IPS DF 6.9 (cell line): ENCODE results near the gene RFC2.

Experiments used
- DNase-seq: peaks from one replicate; pipeline ENCODE4 v3.0.0-alpha.2; 2013; ENCODE audit warnings: low read depth, low spot score
- H3K27ac ChIP-seq: one replicate; pipeline ENCODE4 v1.5.1; 2013; ENCODE audit warnings: low read length, control low read depth
- H3K27me3 ChIP-seq: 2 replicates; pipeline ENCODE4 v1.6.1; 2013; ENCODE audit warnings: mild to moderate bottlenecking, low read length; ENCODE audit not compliant: control insufficient read depth, insufficient read depth
- H3K36me3 ChIP-seq: 2 replicates; pipeline ENCODE4 v1.6.1; 2013; ENCODE audit warnings: low read length; ENCODE audit not compliant: control insufficient read depth, insufficient read depth
- H3K4me1 ChIP-seq: 2 replicates; pipeline ENCODE4 v1.6.1; 2013; ENCODE audit warnings: low read length; ENCODE audit not compliant: control insufficient read depth, insufficient read depth
- H3K4me3 ChIP-seq: 2 replicates; pipeline ENCODE4 v1.5.1; 2013; ENCODE audit warnings: mild to moderate bottlenecking, low read length
- H3K9me3 ChIP-seq: 2 replicates; pipeline ENCODE4 v1.6.1; 2013; ENCODE audit warnings: low read length, inconsistent platforms; ENCODE audit not compliant: control insufficient read depth, insufficient read depth
- WGBS: extraction: QIAGEN DNeasy Blood & Tissue Kit; methylation state at CpG from one replicate; pipeline ENCODE4 v1.1.7; 2013; ENCODE audit warnings: mixed read lengths, missing lambda C conversion rate; ENCODE audit not compliant: insufficient read length, insufficient coverage; 5-methylcytosine and 5-hydroxymethylcytosine counted together

Gene RFC2

GRCh38 chr7:74254129-74254857 is at the start of gene RFC2:
TSS of gene RFC2 (minus strand) at chr7:74254399. CDS start at chr7:74254383, 16 bp downstream.
- Histone ChIP-seq H3K27me3 (no peaks in the 10 kb centered on the region), H3K4me3 (peak within 1 kb of the TSS; percentile 85), H3K9me3 (no peaks in the 10 kb centered on the region), H3K36me3 (peaks cover 13% of the 10 kb centered on the region; the same call in 1 of the 2 replicates), H3K27ac (no peak within 1 kb of the TSS), H3K4me1 (no peaks in the 10 kb centered on the region)
- no CpG with 5 or more reads among the region's 75 CpGs for WGBS
- DNase-seq, result peak; percentile 89

- no peak for DNase-seq
- no peak overlapping the region for H3K4me3 ChIP-seq
- H3K27ac ChIP-seq, result no peak overlapping the region
- no peaks in the 10 kb centered on the region; the same call in 1 of the 2 replicates for H3K4me1 ChIP-seq
- WGBS, result no CpG with 5 or more reads among the region's 10 CpGs
- H3K9me3 ChIP-seq, result no peaks in the 10 kb centered on the region
- H3K36me3 ChIP-seq, result no peaks in the 10 kb centered on the region
- no peaks in the 10 kb centered on the region for H3K27me3 ChIP-seq
Measured at GRCh38 chr7:74302745-74303221, 48.6 kb upstream of the RFC2 start.

DNA sequence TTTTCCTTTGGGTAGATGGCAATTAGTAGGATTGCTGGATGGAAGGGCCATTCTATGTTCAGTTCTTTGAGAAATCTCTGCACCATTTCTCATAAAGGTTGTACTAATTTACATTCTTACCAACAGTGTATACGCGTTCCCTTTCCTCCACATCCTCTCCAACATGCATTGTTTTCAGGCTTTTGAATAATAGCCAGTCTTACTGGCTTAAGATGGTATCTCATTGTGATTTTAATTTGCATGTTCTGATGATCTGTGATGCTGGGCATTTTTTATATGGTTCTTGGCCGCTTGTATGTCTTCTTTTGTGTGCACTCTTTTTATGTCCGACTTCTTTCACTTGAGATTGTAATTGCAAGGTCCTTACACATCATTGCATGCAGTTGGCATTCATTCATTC is 46.7 kb upstream of the RFC2 start:
- no peak for DNase-seq
- no CpG with 5 or more reads among the region's 4 CpGs for WGBS
- Histone ChIP-seq H3K4me1 (no peaks in the 10 kb centered on the region), H3K36me3 (no peaks in the 10 kb centered on the region), H3K27me3 (no peaks in the 10 kb centered on the region), H3K4me3 (no peak overlapping the region), H3K27ac (no peak overlapping the region), H3K9me3 (no peaks in the 10 kb centered on the region)

DNA sequence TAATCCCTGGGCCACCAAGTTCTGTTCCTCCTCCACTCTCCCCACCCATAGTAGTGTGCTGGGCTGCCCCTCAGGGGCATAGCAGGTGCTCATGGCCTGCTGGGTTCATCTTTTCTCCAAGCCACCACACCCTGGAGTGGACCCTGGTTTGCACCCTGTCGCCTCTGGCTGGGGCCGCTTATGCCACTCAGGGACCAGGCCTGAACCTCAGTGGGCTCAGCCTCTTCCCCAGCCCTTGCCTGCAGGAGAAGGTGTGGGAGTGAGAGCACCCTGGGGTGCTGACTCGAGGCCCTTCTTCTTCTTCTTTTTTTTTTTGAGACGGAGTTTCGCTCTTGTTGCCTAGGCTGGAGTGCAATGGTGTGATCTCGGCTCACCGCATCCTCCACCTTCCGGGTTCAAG is 45.2 kb upstream of the RFC2 start:
- Histone ChIP-seq H3K9me3 (no peaks in the 10 kb centered on the region), H3K4me3 (no peak overlapping the region), H3K27ac (no peak overlapping the region), H3K27me3 (no peaks in the 10 kb centered on the region), H3K4me1 (0 out of 2 replicates have a peak, but pooled peaks cover 2% of the 10 kb centered on the region), H3K36me3 (no peaks in the 10 kb centered on the region)
- no CpG with 5 or more reads among the region's 8 CpGs for WGBS
- DNase-seq, result no peak

DNA sequence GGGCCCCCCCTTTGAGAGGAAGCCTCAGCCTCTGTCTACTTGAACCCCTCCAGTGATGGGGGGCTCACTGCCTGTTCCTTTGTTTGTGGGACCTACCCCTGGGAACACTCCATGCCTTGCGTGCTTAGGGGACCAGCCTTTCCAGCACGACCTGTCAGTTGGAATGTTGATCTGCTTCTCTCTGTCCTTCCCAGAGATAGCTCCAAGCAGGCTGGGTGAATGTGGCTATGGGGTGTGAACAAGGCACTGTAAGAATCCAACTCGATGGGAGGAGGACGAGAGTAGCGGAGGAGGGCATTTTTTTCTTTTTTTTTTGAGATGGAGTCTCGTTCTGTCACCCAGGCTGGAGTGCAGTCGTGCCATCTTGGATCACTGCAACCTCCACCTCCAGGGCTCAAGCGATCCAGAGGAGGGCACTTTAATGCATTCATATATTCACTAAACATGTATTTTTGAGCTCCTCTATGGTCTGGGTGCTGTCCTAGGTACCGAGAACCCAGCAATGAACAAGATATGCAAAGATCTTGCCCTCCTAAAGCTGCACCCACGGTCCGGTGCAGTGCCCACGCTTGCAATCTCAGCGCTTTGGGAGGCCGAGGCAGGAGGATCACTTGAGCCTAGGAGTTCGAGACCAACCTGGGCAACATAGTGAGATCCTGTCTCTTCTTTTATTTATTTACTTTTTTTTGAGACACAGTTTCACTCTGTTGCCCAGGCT is 43.5 kb upstream of the RFC2 start:
- Histone ChIP-seq H3K9me3 (no peaks in the 10 kb centered on the region), H3K27me3 (no peaks in the 10 kb centered on the region), H3K27ac (no peak overlapping the region), H3K4me1 (peaks cover 5% of the 10 kb centered on the region; the same call in 1 of the 2 replicates), H3K36me3 (no peaks in the 10 kb centered on the region), H3K4me3 (no peak overlapping the region)
- no CpG with 5 or more reads among the region's 15 CpGs for WGBS
- DNase-seq, result no peak

- no peak for DNase-seq
- H3K36me3 ChIP-seq, result no peaks in the 10 kb centered on the region
- H3K27ac ChIP-seq, result no peak overlapping the region
- no peaks in the 10 kb centered on the region for H3K9me3 ChIP-seq
- WGBS, result no CpG with 5 or more reads among the region's 17 CpGs
- no peak overlapping the region for H3K4me3 ChIP-seq
- peaks cover 5% of the 10 kb centered on the region; the same call in 1 of the 2 replicates for H3K4me1 ChIP-seq
- no peaks in the 10 kb centered on the region for H3K27me3 ChIP-seq
Measured at GRCh38 chr7:74294191-74294998, 40.2 kb upstream of the RFC2 start.

GRCh38 chr7:74293577-74293908 is 39.3 kb upstream of the RFC2 start:
- Histone ChIP-seq H3K4me3 (no peak overlapping the region), H3K4me1 (peaks cover 5% of the 10 kb centered on the region; the same call in 1 of the 2 replicates), H3K36me3 (no peaks in the 10 kb centered on the region), H3K27me3 (no peaks in the 10 kb centered on the region), H3K9me3 (no peaks in the 10 kb centered on the region), H3K27ac (no peak overlapping the region)
- DNase-seq, result no peak
- WGBS, result no CpG with 5 or more reads among the region's 4 CpGs

- no peak overlapping the region for H3K4me3 ChIP-seq
- no peaks in the 10 kb centered on the region for H3K36me3 ChIP-seq
- H3K27me3 ChIP-seq, result no peaks in the 10 kb centered on the region
- no peaks in the 10 kb centered on the region for H3K9me3 ChIP-seq
- no peak for DNase-seq
- WGBS, result no CpG with 5 or more reads among the region's 18 CpGs
- H3K27ac ChIP-seq, result no peak overlapping the region
- H3K4me1 ChIP-seq, result peaks cover 8% of the 10 kb centered on the region; the same call in 1 of the 2 replicates
Measured at GRCh38 chr7:74292757-74293576, 38.8 kb upstream of the RFC2 start.

GRCh38 chr7:74291535-74291934 is 37.3 kb upstream of the RFC2 start:
- Histone ChIP-seq H3K27me3 (no peaks in the 10 kb centered on the region), H3K27ac (no peak overlapping the region), H3K36me3 (no peaks in the 10 kb centered on the region), H3K9me3 (no peaks in the 10 kb centered on the region), H3K4me1 (peaks cover 8% of the 10 kb centered on the region; the same call in 1 of the 2 replicates), H3K4me3 (no peak overlapping the region)
- WGBS, result no CpG with 5 or more reads among the region's 5 CpGs
- DNase-seq, result no peak
